Measurements from ENCODE around the gene SOWAHA. TPM values are rescaled to one million over a fixed set of nuclear protein-coding genes. Genes with fewer than 3 reads are reported as not detected.

SOWAHA gene
- not detected in 2 replicates for total RNA-seq

GRCh38 chr5:132812781-132813598, at the start of gene SOWAHA:
TSS of gene SOWAHA (plus strand) at chr5:132813302. CDS start at chr5:132813622, 320 bp downstream.
- no peak for TF ChIP-seq CTCF (IDR thresholded peaks at IDR 0.05; ENCODE audit: insufficient read depth, low read length, severe bottlenecking)
- no peaks in the 10 kb centered on the region for H3K36me3 ChIP-seq (ENCODE audit: control insufficient read depth, insufficient read depth, low read length)
- peak within 1 kb of the TSS; percentile 29 for H3K4me3 ChIP-seq (ENCODE audit: low read depth, low read length)
- no peak for DNase-seq (ENCODE audit: low read depth)
- no peak for FAIRE-seq
- H3K27me3 ChIP-seq (ENCODE audit: control insufficient read depth, insufficient read depth, low read length) = peaks cover 8% of the 10 kb centered on the region

- TF ChIP-seq CTCF (IDR thresholded peaks at IDR 0.05; ENCODE audit: insufficient read depth, low read length, severe bottlenecking) = no peak
- Histone ChIP-seq H3K4me3 (ENCODE audit: low read depth, low read length) (no peak overlapping the region), H3K27me3 (ENCODE audit: control insufficient read depth, insufficient read depth, low read length) (no peaks in the 10 kb centered on the region), H3K36me3 (ENCODE audit: control insufficient read depth, insufficient read depth, low read length) (peaks cover 21% of the 10 kb centered on the region)
- FAIRE-seq = no peak
- no peak for DNase-seq (ENCODE audit: low read depth)
Measured at GRCh38 chr5:132764051-132764450, 49.1 kb upstream of the SOWAHA start.

- DNase-seq (ENCODE audit: low read depth) = no peak
- no peak for TF ChIP-seq CTCF (IDR thresholded peaks at IDR 0.05; ENCODE audit: insufficient read depth, low read length, severe bottlenecking)
- Histone ChIP-seq H3K27me3 (ENCODE audit: control insufficient read depth, insufficient read depth, low read length) (no peaks in the 10 kb centered on the region), H3K36me3 (ENCODE audit: control insufficient read depth, insufficient read depth, low read length) (peaks cover 20% of the 10 kb centered on the region), H3K4me3 (ENCODE audit: low read depth, low read length) (no peak overlapping the region)
- FAIRE-seq = no peak
Measured at GRCh38 chr5:132764671-132765238, 48.3 kb upstream of the SOWAHA start.

GRCh38 chr5:132765311-132766019, 47.6 kb upstream of the SOWAHA start:
- Histone ChIP-seq H3K36me3 (ENCODE audit: control insufficient read depth, insufficient read depth, low read length) (peaks cover 17% of the 10 kb centered on the region), H3K4me3 (ENCODE audit: low read depth, low read length) (no peak overlapping the region), H3K27me3 (ENCODE audit: control insufficient read depth, insufficient read depth, low read length) (no peaks in the 10 kb centered on the region)
- no peak for DNase-seq (ENCODE audit: low read depth)
- no peak for TF ChIP-seq CTCF (IDR thresholded peaks at IDR 0.05; ENCODE audit: insufficient read depth, low read length, severe bottlenecking)
- FAIRE-seq = no peak

- peaks cover 13% of the 10 kb centered on the region for H3K36me3 ChIP-seq (ENCODE audit: control insufficient read depth, insufficient read depth, low read length)
- no peaks in the 10 kb centered on the region for H3K27me3 ChIP-seq (ENCODE audit: control insufficient read depth, insufficient read depth, low read length)
- DNase-seq (ENCODE audit: low read depth) (no peak), FAIRE-seq (no peak)
- no peak for TF ChIP-seq CTCF (IDR thresholded peaks at IDR 0.05; ENCODE audit: insufficient read depth, low read length, severe bottlenecking)
- H3K4me3 ChIP-seq (ENCODE audit: low read depth, low read length) = no peak overlapping the region
Measured at GRCh38 chr5:132766020-132766805, 46.9 kb upstream of the SOWAHA start.

All from bronchial epithelial cell (primary cell).